ENCODE results near the gene RYR2. TPM values are rescaled to one million over a fixed set of nuclear protein-coding genes. Genes with fewer than 3 reads are reported as not detected.

RYR2 gene
- total RNA-seq, 1 donor from 2014 or later, result not detected

- TF ChIP-seq CTCF (IDR thresholded peaks at IDR 0.05; ENCODE audit: insufficient read depth, low read length, poor library complexity, severe bottlenecking), result no peak
- H3K27me3 ChIP-seq (ENCODE audit: control insufficient read depth, insufficient read depth, low read length), result no peaks in the 10 kb centered on the region
- no peaks in the 10 kb centered on the region for H3K36me3 ChIP-seq (ENCODE audit: control insufficient read depth, insufficient read depth, low read length)
- H3K4me3 ChIP-seq (ENCODE audit: low read depth, low read length), result no peak overlapping the region
- DNase-seq (ENCODE audit: low read depth), result no peak
Observed at GRCh38 chr1:237756304-237756967, 714.5 kb downstream of the RYR2 start.

- Histone ChIP-seq H3K27me3 (ENCODE audit: control insufficient read depth, insufficient read depth, low read length) (no peaks in the 10 kb centered on the region), H3K36me3 (ENCODE audit: control insufficient read depth, insufficient read depth, low read length) (no peaks in the 10 kb centered on the region), H3K4me3 (ENCODE audit: low read depth, low read length) (no peak overlapping the region)
- DNase-seq (ENCODE audit: low read depth), result peak; percentile 29
- TF ChIP-seq CTCF (IDR thresholded peaks at IDR 0.05; ENCODE audit: insufficient read depth, low read length, poor library complexity, severe bottlenecking), result no peak
Observed at GRCh38 chr1:237759377-237759776, 717.4 kb downstream of the RYR2 start.

GRCh38 chr1:237760951-237761350, 719.0 kb downstream of the RYR2 start:
- H3K36me3 ChIP-seq (ENCODE audit: control insufficient read depth, insufficient read depth, low read length), result no peaks in the 10 kb centered on the region
- no peak for TF ChIP-seq CTCF (IDR thresholded peaks at IDR 0.05; ENCODE audit: insufficient read depth, low read length, poor library complexity, severe bottlenecking)
- H3K4me3 ChIP-seq (ENCODE audit: low read depth, low read length), result no peak overlapping the region
- no peak for DNase-seq (ENCODE audit: low read depth)
- no peaks in the 10 kb centered on the region for H3K27me3 ChIP-seq (ENCODE audit: control insufficient read depth, insufficient read depth, low read length)

- no peak for DNase-seq (ENCODE audit: low read depth)
- no peak for TF ChIP-seq CTCF (IDR thresholded peaks at IDR 0.05; ENCODE audit: insufficient read depth, low read length, poor library complexity, severe bottlenecking)
- H3K36me3 ChIP-seq (ENCODE audit: control insufficient read depth, insufficient read depth, low read length), result no peaks in the 10 kb centered on the region
- no peak overlapping the region for H3K4me3 ChIP-seq (ENCODE audit: low read depth, low read length)
- H3K27me3 ChIP-seq (ENCODE audit: control insufficient read depth, insufficient read depth, low read length), result no peaks in the 10 kb centered on the region
Observed at GRCh38 chr1:237763137-237763536, 721.2 kb downstream of the RYR2 start.

GRCh38 chr1:237763751-237764150, 721.8 kb downstream of the RYR2 start:
- no peak for TF ChIP-seq CTCF (IDR thresholded peaks at IDR 0.05; ENCODE audit: insufficient read depth, low read length, poor library complexity, severe bottlenecking)

GRCh38 chr1:237769916-237770315, 727.9 kb downstream of the RYR2 start:
- Histone ChIP-seq H3K4me3 (ENCODE audit: low read depth, low read length) (no peak overlapping the region), H3K36me3 (ENCODE audit: control insufficient read depth, insufficient read depth, low read length) (no peaks in the 10 kb centered on the region), H3K27me3 (ENCODE audit: control insufficient read depth, insufficient read depth, low read length) (no peaks in the 10 kb centered on the region)
- DNase-seq (ENCODE audit: low read depth), result no peak
- no peak for TF ChIP-seq CTCF (IDR thresholded peaks at IDR 0.05; ENCODE audit: insufficient read depth, low read length, poor library complexity, severe bottlenecking)

More at GRCh38 chr1:237763751-237764150, 721.8 kb downstream of the RYR2 start:
- no peak for DNase-seq (ENCODE audit: low read depth)
- Histone ChIP-seq H3K27me3 (ENCODE audit: control insufficient read depth, insufficient read depth, low read length) (no peaks in the 10 kb centered on the region), H3K36me3 (ENCODE audit: control insufficient read depth, insufficient read depth, low read length) (no peaks in the 10 kb centered on the region), H3K4me3 (ENCODE audit: low read depth, low read length) (no peak overlapping the region)
